BLaER1 treated with 17β-estradiol and CSF1 and Interleukin-3, amounts not matched to agents 10 nM and 100 nM (cell line): ENCODE measurements around the gene GATAD2B.

Experiments
- H3K27ac ChIP-seq, 11 experiments: shearing (Covaris generic); formaldehyde crosslinking; 2 replicates each; pipeline ENCODE4 v1.8.1; 2022
- H3K27me3 ChIP-seq, 11 experiments: shearing (Covaris generic); formaldehyde crosslinking; 2 replicates each; pipeline ENCODE4 v1.8.1; 2022
- H3K36me3 ChIP-seq, 11 experiments: shearing (Covaris generic); formaldehyde crosslinking; 2 replicates each; pipeline ENCODE4 v1.8.1; 2022
- H3K4me1 ChIP-seq, 10 experiments: shearing (Covaris generic); formaldehyde crosslinking; 2 replicates each; pipeline ENCODE4 v1.8.1; 2022
- H3K4me2 ChIP-seq, 11 experiments: shearing (Covaris generic); formaldehyde crosslinking; 2 replicates each; pipeline ENCODE4 v1.8.1; 2022
- H3K4me3 ChIP-seq, 10 experiments: shearing (Covaris generic); formaldehyde crosslinking; 2 replicates each; pipeline ENCODE4 v1.8.1; 2022
- H3K9ac ChIP-seq, 11 experiments: shearing (Covaris generic); formaldehyde crosslinking; 2 replicates each; pipeline ENCODE4 v1.8.1; 2022
- H3K9me3 ChIP-seq, 11 experiments: shearing (Covaris generic); formaldehyde crosslinking; replicated peaks in 1 of 11; 2 replicates each; pipeline ENCODE4 v1.8.1; 2022
- H4K20me1 ChIP-seq, 11 experiments: shearing (Covaris generic); formaldehyde crosslinking; 2 replicates each; pipeline ENCODE4 v1.8.1; 2022
- Cebpa-rat ChIP-seq, 11 experiments: shearing (Covaris generic); IDR thresholded peaks; 2 replicates each; pipeline ENCODE4 v1.8.1; 2022

GATAD2B gene

GRCh38 chr1:153929981-153930948 lies 7.5 kb upstream of the GATAD2B start:
- H3K4me2 ChIP-seq = peak overlapping the region in 7 of 11 experiments; percentile 10 to 61 (median 48); a peak in 7 of 22 replicates
- no peaks in the 10 kb centered on the region for H3K9me3 ChIP-seq
- H3K4me1 ChIP-seq = peaks cover 36 to 44% (median 39%) of the 10 kb centered on the region in 10 experiments
- H3K36me3 ChIP-seq = peaks cover 54 to 73% (median 64%) of the 10 kb centered on the region in 11 experiments
- H4K20me1 ChIP-seq = peaks cover 0 to 71% (median 6%) of the 10 kb centered on the region in 11 experiments; a peak in 13 of 22 replicates
- H3K9ac ChIP-seq = no peak overlapping the region
- TF ChIP-seq Cebpa-rat (IDR thresholded peaks at IDR 0.05) = no peak
- H3K27me3 ChIP-seq = no peaks in the 10 kb centered on the region
- peak overlapping the region in 1 of 11 experiments; percentile 56; a peak in 1 of 22 replicates for H3K27ac ChIP-seq
- no peak overlapping the region for H3K4me3 ChIP-seq

GRCh38 chr1:153929426-153929825 lies 6.7 kb upstream of the GATAD2B start:
- Histone ChIP-seq H3K9me3 (no peaks in the 10 kb centered on the region), H3K4me2 (peak overlapping the region in 10 of 11 experiments; percentile 19 to 69 (median 54); a peak in 19 of 22 replicates), H3K36me3 (peaks cover 46 to 64% (median 55%) of the 10 kb centered on the region in 11 experiments), H3K4me3 (no peak overlapping the region), H3K9ac (peak overlapping the region in 4 of 11 experiments; percentile 1 to 24 (median 10); a peak in 3 of 22 replicates), H4K20me1 (peaks cover 0 to 63% (median 6%) of the 10 kb centered on the region in 11 experiments; a peak in 12 of 22 replicates), H3K27ac (peak overlapping the region in 8 of 11 experiments; percentile 8 to 57 (median 24); a peak in 8 of 22 replicates), H3K27me3 (no peaks in the 10 kb centered on the region), H3K4me1 (peaks cover 38 to 48% (median 43%) of the 10 kb centered on the region in 10 experiments)
- TF ChIP-seq Cebpa-rat (IDR thresholded peaks at IDR 0.05) = no peak

GRCh38 chr1:153928791-153929341 lies 6.1 kb upstream of the GATAD2B start:
- Histone ChIP-seq H3K9ac (peak overlapping the region in 4 of 11 experiments; percentile 5 to 41 (median 24); a peak in 5 of 22 replicates), H4K20me1 (peaks cover 0 to 57% (median 6%) of the 10 kb centered on the region in 11 experiments; a peak in 10 of 22 replicates), H3K36me3 (peaks cover 40 to 59% (median 50%) of the 10 kb centered on the region in 11 experiments), H3K4me3 (no peak overlapping the region), H3K27ac (peak overlapping the region in 8 of 11 experiments; percentile 8 to 57 (median 24); a peak in 10 of 22 replicates), H3K9me3 (no peaks in the 10 kb centered on the region), H3K4me1 (peaks cover 42 to 53% (median 48%) of the 10 kb centered on the region in 10 experiments), H3K4me2 (peak overlapping the region in 10 of 11 experiments; percentile 19 to 69 (median 54); a peak in 21 of 22 replicates), H3K27me3 (no peaks in the 10 kb centered on the region)
- no peak for TF ChIP-seq Cebpa-rat (IDR thresholded peaks at IDR 0.05)

- TF ChIP-seq Cebpa-rat (IDR thresholded peaks at IDR 0.05) = no peak
- H3K9ac ChIP-seq = peak overlapping the region in 2 of 11 experiments; percentile 34 to 41; a peak in 3 of 22 replicates
- H4K20me1 ChIP-seq = peaks cover 0 to 51% (median under 1%) of the 10 kb centered on the region in 11 experiments; a peak in 9 of 22 replicates
- H3K4me1 ChIP-seq = peaks cover 38 to 55% (median 51%) of the 10 kb centered on the region in 10 experiments
- H3K4me3 ChIP-seq = no peak overlapping the region
- H3K36me3 ChIP-seq = peaks cover 34 to 53% (median 43%) of the 10 kb centered on the region in 11 experiments
- peak overlapping the region in 8 of 11 experiments; percentile 5 to 57 (median 14); a peak in 10 of 22 replicates for H3K27ac ChIP-seq
- H3K9me3 ChIP-seq = no peaks in the 10 kb centered on the region
- H3K4me2 ChIP-seq = peak overlapping the region in 10 of 11 experiments; percentile 19 to 69 (median 54); a peak in 17 of 22 replicates
- H3K27me3 ChIP-seq = no peaks in the 10 kb centered on the region
Observed at GRCh38 chr1:153928245-153928644, 5.5 kb upstream of the GATAD2B start.

- Histone ChIP-seq H3K4me3 (no peak overlapping the region), H3K4me2 (peak overlapping the region in 5 of 11 experiments; percentile 23 to 62 (median 48); a peak in 5 of 22 replicates), H3K27me3 (no peaks in the 10 kb centered on the region), H3K4me1 (peaks cover 40 to 56% (median 52%) of the 10 kb centered on the region in 10 experiments), H3K9ac (no peak overlapping the region), H3K36me3 (peaks cover 18 to 34% (median 26%) of the 10 kb centered on the region in 11 experiments; a peak in 21 of 22 replicates), H4K20me1 (peaks cover 5 to 39% (median 7%) of the 10 kb centered on the region in 11 experiments; a peak in 15 of 22 replicates), H3K9me3 (no peaks in the 10 kb centered on the region), H3K27ac (0 out of 22 replicates have a peak overlapping the region, but pooled peaks of 1 of the 11 experiments have one; percentile 29)
- no peak for TF ChIP-seq Cebpa-rat (IDR thresholded peaks at IDR 0.05)
Observed at GRCh38 chr1:153926405-153926804, 3.6 kb upstream of the GATAD2B start.

GRCh38 chr1:153922076-153922971 lies 448 bp downstream of the GATAD2B start:
- no peaks in the 10 kb centered on the region for H3K27me3 ChIP-seq
- peak overlapping the region; percentile 12 to 94 (median 90); a peak in 21 of 22 replicates for H3K27ac ChIP-seq

GRCh38 chr1:153921803-153922075 lies 1.0 kb downstream of the GATAD2B start:
- Histone ChIP-seq H3K9me3 (no peaks in the 10 kb centered on the region), H3K4me3 (peak overlapping the region; percentile 61 to 87 (median 82))
- TF ChIP-seq Cebpa-rat (IDR thresholded peaks at IDR 0.05) = no peak

More at GRCh38 chr1:153922076-153922971, 448 bp downstream of the GATAD2B start:
- peaks cover 47 to 60% (median 49%) of the 10 kb centered on the region in 10 experiments for H3K4me1 ChIP-seq
- no peaks in the 10 kb centered on the region for H3K9me3 ChIP-seq
- no peak for TF ChIP-seq Cebpa-rat (IDR thresholded peaks at IDR 0.05)
- peaks cover 38 to 48% (median 46%) of the 10 kb centered on the region in 11 experiments for H4K20me1 ChIP-seq
- H3K4me3 ChIP-seq = peak overlapping the region; percentile 61 to 87 (median 82)
- H3K36me3 ChIP-seq = peaks cover 8 to 27% (median 21%) of the 10 kb centered on the region in 11 experiments; a peak in 20 of 22 replicates
- H3K9ac ChIP-seq = peak overlapping the region; percentile 81 to 94 (median 92)
- peak overlapping the region; percentile 80 to 99 (median 94) for H3K4me2 ChIP-seq

More at GRCh38 chr1:153921803-153922075, 1.0 kb downstream of the GATAD2B start:
- Histone ChIP-seq H3K9ac (peak overlapping the region; percentile 81 to 94 (median 92)), H3K36me3 (peaks cover 8 to 30% (median 21%) of the 10 kb centered on the region in 11 experiments; a peak in 20 of 22 replicates), H4K20me1 (peaks cover 44 to 54% (median 52%) of the 10 kb centered on the region in 11 experiments), H3K27ac (peak overlapping the region; percentile 12 to 94 (median 90); a peak in 21 of 22 replicates), H3K4me2 (peak overlapping the region; percentile 80 to 99 (median 94)), H3K27me3 (no peaks in the 10 kb centered on the region), H3K4me1 (peaks cover 41 to 56% (median 44%) of the 10 kb centered on the region in 10 experiments)
